Measurements from ENCODE around the gene SPOPL.

The SPOPL gene

DNA sequence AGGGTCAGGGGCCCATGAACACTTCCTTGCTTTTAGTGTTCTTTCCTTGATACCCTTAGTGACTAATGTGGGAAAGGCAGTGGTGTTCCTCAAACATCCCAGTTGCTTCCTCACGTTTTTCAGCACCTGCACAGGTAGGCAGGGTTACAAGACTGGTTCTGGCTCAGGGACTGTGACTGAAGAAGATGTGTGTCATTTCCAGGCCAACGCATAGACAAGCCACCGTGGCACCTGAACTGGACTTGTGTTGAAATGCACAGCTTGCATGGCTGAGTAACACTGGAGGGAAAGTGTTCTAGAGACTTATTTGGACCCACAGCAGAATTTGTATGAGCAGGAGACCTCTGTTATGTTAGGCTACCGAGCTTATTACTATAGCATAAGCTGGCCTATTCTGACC is 107.9 kb downstream of the SPOPL start:
- DNase-seq, result no peak

DNA sequence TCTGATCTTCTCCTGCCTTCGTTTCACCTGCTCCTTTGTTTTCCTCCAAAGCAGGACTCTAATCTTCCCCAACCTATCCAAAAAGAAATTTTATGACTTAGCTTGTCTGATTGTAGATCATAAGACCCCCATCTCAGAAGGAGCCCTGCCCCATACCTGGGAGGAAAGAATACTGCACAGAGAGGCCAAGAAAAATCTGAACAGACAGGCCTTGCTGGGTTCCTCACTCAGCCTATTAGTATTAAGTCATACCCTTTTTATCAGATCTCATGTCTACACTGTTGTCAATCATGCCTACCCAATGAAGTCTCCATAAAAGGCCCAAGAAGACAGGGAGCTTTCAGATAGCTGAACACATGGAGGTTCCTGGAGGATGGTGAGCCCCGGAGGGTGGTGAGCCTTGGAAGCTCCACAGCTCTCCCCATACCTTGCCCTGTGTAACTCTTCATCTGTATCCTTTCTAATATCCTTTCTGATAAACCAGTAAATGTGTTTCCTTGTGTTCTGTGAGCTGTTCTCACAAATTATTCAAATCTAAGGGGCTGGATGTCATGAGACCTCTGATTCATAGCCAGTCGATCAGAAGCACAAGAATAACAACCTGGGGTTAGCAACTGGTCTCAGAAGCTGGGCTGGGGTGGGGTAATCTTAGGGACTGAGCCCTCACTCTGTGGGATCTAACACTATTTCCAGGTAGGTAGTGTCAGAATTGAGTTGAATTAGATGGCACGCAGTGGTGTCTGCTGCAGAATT is 108.8 kb downstream of the SPOPL start:
- no peak for DNase-seq

DNA sequence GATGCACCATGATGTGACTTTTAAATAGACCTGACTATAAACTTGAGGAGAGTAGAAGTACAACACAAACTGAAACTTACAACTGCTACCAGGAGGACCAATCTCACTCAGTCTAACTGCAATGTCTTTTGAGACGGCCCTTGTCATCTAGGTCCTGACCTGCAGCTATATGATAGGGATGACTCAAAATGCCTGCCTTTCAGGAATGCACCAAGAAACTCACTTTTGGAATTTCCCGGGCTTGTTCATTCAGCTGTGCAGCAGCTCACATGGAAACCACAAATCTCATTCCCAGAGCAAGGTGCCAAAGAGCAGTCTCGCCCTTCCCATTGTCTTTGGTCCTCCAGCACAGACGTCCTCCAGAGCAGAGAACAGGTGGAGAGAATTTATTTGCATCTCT is 113.7 kb downstream of the SPOPL start:
- no peak for DNase-seq

DNA sequence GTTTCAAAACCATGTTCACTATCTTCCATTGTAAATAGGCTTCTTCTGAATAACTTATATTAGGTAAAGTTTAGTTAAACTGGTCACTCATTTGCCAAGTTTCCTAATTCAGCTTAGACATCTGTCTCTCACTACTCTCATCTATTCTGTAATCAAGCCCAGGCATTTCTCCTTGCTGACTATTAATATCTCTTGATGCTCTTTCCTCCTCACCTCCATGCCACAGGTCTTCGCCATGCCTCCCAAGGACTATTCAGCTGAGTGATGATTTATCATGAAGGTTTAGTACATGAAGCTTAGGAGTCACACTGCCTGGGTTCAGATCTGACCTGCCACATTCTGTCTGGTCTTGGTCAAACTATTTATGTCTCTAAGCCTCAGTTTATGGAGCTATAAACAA is 115.5 kb downstream of the SPOPL start:
- DNase-seq, result no peak

DNA sequence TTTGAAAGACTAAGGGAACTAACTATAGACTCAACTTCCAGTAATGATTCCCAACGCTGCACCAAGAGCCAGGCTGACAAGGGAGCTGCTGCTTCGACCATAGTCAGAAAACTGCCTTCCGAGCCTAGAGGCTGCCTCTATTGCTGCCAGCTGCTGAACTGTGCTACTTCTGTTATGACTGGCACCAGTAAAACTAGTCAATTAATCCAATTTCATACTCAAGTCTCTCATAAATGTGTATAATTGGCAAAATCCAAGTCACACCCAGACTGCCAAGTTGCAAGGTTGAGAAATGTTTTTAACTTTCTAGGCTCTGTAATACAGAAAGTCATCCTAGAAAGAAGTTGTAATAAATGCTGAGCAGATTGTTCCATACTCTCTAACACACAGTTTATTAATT is 117.4 kb downstream of the SPOPL start:
- no peak for DNase-seq

DNA sequence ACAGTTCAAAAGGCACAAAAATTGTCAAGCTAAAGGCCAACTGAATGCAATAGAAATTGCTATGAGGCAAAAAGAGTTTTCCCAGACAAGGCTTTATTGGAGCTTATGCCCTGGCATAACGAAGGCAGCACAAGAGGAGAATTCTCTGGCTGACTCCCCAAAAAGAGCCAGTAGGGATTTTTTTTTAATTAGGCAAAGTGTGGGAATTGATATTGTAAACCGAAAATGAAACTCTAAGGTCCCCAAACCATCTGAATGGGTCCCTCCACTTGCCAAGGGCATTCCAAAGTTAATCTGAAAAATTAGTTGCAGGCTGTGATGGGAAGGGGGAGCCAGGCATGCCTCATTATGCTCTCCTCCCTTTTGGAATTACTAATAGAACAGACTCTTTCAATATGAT is 118.9 kb downstream of the SPOPL start:
- no peak for DNase-seq

DNA sequence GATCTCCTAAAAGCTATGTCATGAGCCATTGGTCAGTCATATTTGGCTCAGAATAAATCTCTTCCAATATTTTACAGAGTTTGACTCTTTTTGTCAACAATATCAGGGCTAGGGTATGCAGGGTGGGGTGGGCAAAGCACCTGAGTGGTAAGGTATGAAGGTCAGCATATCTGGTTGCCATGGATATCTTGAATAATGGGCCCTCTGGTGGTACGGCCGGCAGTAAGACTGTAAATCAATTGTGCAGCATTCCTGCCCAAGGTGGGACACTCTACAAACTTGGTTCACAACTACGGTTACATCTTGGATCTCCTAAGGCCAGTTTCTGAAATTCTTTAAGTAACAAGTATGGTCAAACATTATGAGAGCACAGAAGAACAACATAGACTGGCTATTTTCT is 119.6 kb downstream of the SPOPL start:
- no peak for DNase-seq

DNA sequence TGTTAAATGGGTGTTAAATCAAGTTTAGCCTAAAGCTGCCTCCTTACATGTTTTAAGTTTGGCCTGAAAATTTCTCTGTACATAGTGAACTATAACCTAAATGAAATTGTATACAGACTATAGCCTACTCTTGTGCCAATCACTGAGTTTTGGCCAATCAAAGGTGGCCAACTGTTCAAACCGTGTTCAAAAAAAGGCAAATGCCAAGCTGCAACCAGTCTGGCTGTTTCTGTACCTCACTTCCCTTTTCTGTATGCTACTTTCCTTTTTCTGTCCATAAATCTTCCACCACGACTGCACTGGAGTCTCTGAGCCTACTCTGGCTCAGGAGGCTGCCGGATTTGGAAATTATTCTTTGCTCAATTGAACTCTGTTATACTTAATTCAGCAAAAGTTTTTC is 121.0 kb downstream of the SPOPL start:
- DNase-seq, result no peak

Measured in stimulated activated naive CD4-positive, alpha-beta T cell (primary cell).